ENCODE data around the gene FAM78B. TPM values are rescaled to one million over a fixed set of nuclear protein-coding genes. Genes with fewer than 3 reads are reported as not detected.

The FAM78B gene
- total and polyA plus RNA-seq, 2 experiments from 2014 or later: 0.77 TPM; not detected in 1

DNA sequence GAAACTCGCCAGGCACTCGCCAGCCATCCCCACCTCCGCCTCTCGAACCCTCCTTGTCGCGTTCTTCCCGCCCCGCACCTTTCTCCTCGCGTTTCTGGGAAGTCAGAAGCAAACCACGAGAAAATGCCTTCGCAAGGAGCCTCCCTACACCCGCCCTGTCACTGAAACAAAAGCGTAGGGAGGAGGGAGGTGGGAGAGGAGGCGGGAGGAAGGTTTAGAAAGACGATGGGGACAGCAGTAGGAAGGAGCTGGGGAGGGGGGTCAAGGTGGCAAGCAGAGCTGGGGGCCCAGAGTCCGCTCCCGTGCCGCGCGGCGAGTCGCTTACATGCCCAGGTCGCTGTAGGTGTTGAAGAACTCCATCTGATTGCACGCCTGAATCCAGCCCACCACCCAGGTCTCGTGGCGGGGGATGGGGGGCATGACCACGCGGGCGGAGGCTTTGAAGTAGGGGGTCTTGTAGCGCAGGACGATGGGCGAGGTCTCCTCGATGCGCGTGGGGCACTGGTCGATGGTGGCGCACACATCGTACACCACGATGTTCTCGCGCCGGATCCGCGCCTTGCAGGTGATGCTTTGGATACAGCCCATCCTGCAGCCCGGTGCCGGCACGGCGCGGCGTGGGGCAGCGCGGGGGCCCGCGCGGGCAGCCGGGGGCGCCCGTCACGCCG is 1.0 kb downstream of the FAM78B start:
- Histone ChIP-seq H3K4me1 (ENCODE audit: insufficient read depth) (peaks cover 9% of the 10 kb centered on the region), H4K20me1 (ENCODE audit: insufficient read depth, poor library complexity, severe bottlenecking) (no peaks in the 10 kb centered on the region), H2AFZ (no peak overlapping the region), H3K9me3 (ENCODE audit: low read depth) (no peaks in the 10 kb centered on the region), H3K27me3 (peaks cover 70% of the 10 kb centered on the region), H3K79me2 (no peaks in the 10 kb centered on the region), H3K9me2 (replicated peaks; ENCODE audit: insufficient read depth) (no peaks in the 10 kb centered on the region), H3K36me3 (replicated peaks; ENCODE audit: insufficient read depth, low read depth) (no peaks in the 10 kb centered on the region), H3K27ac (no peak overlapping the region), H3K4me2 (peak overlapping the region; percentile 81), H3K4me3 (no peak overlapping the region)
- WGBS (ENCODE audit: low lambda C conversion rate, missing lambda C conversion rate): 3% methylated on average over 33 of the region's 61 CpGs
- peak; percentile 11 for DNase-seq (ENCODE audit: low spot score)
- no peak for TF ChIP-seq EZH2 (IDR thresholded peaks at IDR 0.05; ENCODE audit: borderline replicate concordance)
- TF ChIP-seq, protein P1, sequence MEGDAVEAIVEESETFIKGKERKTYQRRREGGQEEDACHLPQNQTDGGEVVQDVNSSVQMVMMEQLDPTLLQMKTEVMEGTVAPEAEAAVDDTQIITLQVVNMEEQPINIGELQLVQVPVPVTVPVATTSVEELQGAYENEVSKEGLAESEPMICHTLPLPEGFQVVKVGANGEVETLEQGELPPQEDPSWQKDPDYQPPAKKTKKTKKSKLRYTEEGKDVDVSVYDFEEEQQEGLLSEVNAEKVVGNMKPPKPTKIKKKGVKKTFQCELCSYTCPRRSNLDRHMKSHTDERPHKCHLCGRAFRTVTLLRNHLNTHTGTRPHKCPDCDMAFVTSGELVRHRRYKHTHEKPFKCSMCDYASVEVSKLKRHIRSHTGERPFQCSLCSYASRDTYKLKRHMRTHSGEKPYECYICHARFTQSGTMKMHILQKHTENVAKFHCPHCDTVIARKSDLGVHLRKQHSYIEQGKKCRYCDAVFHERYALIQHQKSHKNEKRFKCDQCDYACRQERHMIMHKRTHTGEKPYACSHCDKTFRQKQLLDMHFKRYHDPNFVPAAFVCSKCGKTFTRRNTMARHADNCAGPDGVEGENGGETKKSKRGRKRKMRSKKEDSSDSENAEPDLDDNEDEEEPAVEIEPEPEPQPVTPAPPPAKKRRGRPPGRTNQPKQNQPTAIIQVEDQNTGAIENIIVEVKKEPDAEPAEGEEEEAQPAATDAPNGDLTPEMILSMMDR (IDR thresholded peaks at IDR 0.05; ENCODE audit: poor library complexity): no peak
- no peak for TF ChIP-seq EZH2phosphoT487 (IDR thresholded peaks at IDR 0.05; ENCODE audit: low read depth, severe bottlenecking, unreplicated experiment)

DNA sequence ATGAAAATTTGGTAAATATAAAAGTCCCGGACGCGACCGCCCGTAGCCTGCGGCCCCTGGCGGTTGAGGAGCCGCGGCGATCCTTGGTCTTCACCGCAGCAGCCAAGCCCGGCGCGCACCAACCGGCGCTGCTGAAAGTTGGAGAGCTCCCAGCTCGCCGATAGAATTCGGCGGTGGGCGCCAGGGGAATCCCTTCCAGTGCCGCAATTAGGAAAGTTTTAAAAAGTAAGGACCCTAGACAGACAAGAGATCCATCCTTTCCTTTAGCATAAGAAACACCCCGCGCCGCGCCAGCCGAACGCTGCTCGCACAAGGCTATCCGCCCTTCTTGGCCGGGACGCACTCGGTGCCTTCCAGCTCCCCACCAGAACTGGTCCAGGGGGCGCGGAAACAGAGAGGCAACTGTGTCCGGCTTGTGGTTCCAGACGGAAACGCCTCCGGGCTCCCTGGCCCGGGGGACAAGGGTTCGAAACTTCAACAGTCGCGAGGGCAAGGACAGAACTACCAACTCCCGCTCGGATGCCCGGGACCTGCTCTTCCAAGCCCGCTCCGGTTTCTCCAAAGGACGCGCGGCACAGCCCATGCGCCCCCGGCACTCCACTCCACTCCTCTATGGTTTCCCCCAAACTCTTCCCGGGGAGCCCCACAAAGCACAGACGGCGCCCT is 1.7 kb downstream of the FAM78B start:
- Histone ChIP-seq H3K9me3 (ENCODE audit: low read depth) (no peaks in the 10 kb centered on the region), H3K4me3 (no peak overlapping the region), H3K27me3 (peaks cover 68% of the 10 kb centered on the region), H3K27ac (no peak overlapping the region), H2AFZ (no peak overlapping the region), H3K9me2 (replicated peaks; ENCODE audit: insufficient read depth) (no peaks in the 10 kb centered on the region), H3K79me2 (no peaks in the 10 kb centered on the region), H3K4me1 (ENCODE audit: insufficient read depth) (peaks cover 9% of the 10 kb centered on the region), H3K4me2 (peak overlapping the region; percentile 81), H4K20me1 (ENCODE audit: insufficient read depth, poor library complexity, severe bottlenecking) (no peaks in the 10 kb centered on the region), H3K36me3 (replicated peaks; ENCODE audit: insufficient read depth, low read depth) (no peaks in the 10 kb centered on the region)
- TF ChIP-seq, protein P1 (IDR thresholded peaks at IDR 0.05; ENCODE audit: poor library complexity): peak; percentile 50
- TF ChIP-seq EZH2phosphoT487 (IDR thresholded peaks at IDR 0.05; ENCODE audit: low read depth, severe bottlenecking, unreplicated experiment) (peak; percentile 80), EZH2 (IDR thresholded peaks at IDR 0.05; ENCODE audit: borderline replicate concordance) (peak; percentile 70)
- peak; percentile 73 for DNase-seq (ENCODE audit: low spot score)
- 1% methylated on average over 56 of the region's 56 CpGs for WGBS (ENCODE audit: low lambda C conversion rate, missing lambda C conversion rate)

DNA sequence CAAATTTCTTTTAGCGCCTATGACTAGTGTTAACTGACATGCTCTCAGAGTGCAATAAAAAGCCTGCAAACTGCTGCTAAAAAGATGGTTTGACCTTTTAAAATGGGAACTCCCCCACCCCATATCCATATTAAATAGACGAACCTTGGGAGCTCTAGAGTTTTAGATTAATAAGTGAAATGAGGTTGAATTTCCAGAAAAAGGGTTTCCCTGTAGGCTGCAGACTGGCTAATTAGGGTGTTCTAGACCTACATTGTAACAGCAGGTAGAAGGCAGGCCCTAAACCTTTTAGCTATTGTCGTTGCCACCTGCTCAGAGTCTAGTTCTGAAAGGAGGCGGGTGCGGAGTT is 2.2 kb downstream of the FAM78B start:
- 27% methylated on average over 5 of the region's 5 CpGs for WGBS (ENCODE audit: low lambda C conversion rate, missing lambda C conversion rate)
- H4K20me1 ChIP-seq (ENCODE audit: insufficient read depth, poor library complexity, severe bottlenecking): no peaks in the 10 kb centered on the region
- no peaks in the 10 kb centered on the region for H3K79me2 ChIP-seq
- H3K4me3 ChIP-seq: no peak overlapping the region
- TF ChIP-seq, protein P1 (IDR thresholded peaks at IDR 0.05; ENCODE audit: poor library complexity): no peak
- TF ChIP-seq EZH2 (IDR thresholded peaks at IDR 0.05; ENCODE audit: borderline replicate concordance) (no peak), EZH2phosphoT487 (IDR thresholded peaks at IDR 0.05; ENCODE audit: low read depth, severe bottlenecking, unreplicated experiment) (no peak)
- no peak for DNase-seq (ENCODE audit: low spot score)
- no peaks in the 10 kb centered on the region for H3K9me2 ChIP-seq (replicated peaks; ENCODE audit: insufficient read depth)
- no peak overlapping the region for H2AFZ ChIP-seq
- H3K36me3 ChIP-seq (replicated peaks; ENCODE audit: insufficient read depth, low read depth): no peaks in the 10 kb centered on the region
- H3K27me3 ChIP-seq: peaks cover 68% of the 10 kb centered on the region
- H3K9me3 ChIP-seq (ENCODE audit: low read depth): no peaks in the 10 kb centered on the region
- H3K4me1 ChIP-seq (ENCODE audit: insufficient read depth): peaks cover 9% of the 10 kb centered on the region
- H3K4me2 ChIP-seq: peak overlapping the region; percentile 81
- no peak overlapping the region for H3K27ac ChIP-seq
